Choroid plexus epithelial cell (primary cell): Measurements from ENCODE around the gene OCLN.
"Not testable (repeated sequence)": the region's sequence is repeated elsewhere in the genome, so short reads cannot be mapped to it uniquely, and the experiment has no call there.

Experiments
- DNase-seq: peaks from one replicate; pipeline ENCODE4 v3.0.0-alpha.2; 2010; ENCODE audit warnings: low read depth
- H3K4me3 ChIP-seq: 2 replicates; pipeline ENCODE4 v1.5.1; 2011; ENCODE audit warnings: low read depth, mild to moderate bottlenecking, control low read depth, low read length, moderate library complexity
- TF ChIP-seq, protein P1 (sequence below): conservative IDR thresholded peaks from 2 replicates; pipeline ENCODE4 v1.5.1; 2011; ENCODE audit warnings: low read depth, mild to moderate bottlenecking, control low read depth, inconsistent platforms, low read length, moderate library complexity

OCLN gene

GRCh38 chr5:69559908-69560330 is 67.3 kb downstream of the OCLN start, which contains the start of gene GTF2H2C:
GTF2H2C (plus strand) TSS chr5:69560191; CDS start chr5:69565133, 4,942 bp downstream.
- peak; percentile 76 for DNase-seq
- H3K4me3 ChIP-seq = peak within 1 kb of the TSS; percentile 58
- TF ChIP-seq, protein P1, sequence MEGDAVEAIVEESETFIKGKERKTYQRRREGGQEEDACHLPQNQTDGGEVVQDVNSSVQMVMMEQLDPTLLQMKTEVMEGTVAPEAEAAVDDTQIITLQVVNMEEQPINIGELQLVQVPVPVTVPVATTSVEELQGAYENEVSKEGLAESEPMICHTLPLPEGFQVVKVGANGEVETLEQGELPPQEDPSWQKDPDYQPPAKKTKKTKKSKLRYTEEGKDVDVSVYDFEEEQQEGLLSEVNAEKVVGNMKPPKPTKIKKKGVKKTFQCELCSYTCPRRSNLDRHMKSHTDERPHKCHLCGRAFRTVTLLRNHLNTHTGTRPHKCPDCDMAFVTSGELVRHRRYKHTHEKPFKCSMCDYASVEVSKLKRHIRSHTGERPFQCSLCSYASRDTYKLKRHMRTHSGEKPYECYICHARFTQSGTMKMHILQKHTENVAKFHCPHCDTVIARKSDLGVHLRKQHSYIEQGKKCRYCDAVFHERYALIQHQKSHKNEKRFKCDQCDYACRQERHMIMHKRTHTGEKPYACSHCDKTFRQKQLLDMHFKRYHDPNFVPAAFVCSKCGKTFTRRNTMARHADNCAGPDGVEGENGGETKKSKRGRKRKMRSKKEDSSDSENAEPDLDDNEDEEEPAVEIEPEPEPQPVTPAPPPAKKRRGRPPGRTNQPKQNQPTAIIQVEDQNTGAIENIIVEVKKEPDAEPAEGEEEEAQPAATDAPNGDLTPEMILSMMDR = peak; percentile 44

DNA sequence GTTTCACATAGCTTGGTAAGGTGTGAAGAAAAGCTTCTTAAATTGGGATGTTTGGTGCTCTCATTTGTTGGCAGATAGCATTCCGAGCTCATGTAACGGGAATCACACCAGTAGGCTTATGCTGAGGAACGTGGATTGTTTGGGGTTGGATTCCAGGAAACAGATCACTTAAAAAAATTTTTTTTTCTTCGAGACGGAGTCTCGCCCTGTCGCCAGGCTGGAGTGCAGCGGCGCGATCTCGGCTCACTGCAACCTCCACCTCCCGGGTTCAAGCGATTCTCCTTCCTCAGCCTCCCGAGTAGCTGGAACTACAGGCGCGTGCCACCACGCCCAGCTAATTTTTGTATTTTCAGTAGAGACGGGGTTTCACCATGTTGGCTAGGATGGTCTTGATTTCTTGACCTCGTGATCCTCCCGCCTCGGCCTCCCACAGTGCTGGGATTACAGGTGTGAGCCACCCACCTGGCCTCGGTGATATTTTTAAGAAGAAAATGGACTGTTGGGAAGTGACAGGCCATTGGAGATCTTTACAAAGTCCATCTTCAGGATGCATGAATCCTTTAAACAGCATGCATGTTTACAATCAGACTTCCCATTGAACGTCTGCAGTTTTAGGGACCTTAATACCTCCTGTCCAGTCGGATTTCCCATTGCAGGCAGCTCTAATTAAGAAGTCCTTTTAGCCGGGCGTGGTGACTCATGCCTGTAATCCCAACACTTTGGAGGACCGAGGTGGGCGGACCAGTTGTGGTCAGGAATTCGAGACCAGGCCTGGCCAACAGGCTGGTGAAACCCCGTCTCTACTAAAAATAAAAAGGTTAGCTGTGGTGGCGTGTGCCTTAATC is 68.2 kb downstream of the OCLN start:
- H3K4me3 ChIP-seq = peak overlapping the region; percentile 39

DNA sequence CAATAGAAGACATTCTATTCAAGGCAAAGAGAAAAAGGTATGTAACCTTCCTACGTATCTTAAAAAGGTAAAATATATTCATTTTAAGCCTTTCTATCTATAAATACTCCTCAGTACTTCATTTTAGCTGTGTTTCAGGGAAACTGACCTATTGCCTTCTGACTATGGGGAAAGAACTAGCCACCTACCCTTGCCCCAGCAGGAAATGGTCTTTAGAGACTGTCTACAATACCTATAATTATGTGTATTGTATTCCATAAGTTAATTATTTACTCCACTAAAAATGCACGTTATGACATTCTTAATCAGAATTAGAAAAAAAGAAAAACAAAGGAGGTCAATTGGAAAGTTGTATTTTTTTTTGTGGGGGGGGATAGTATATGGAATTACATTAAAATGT is 73.6 kb downstream of the OCLN start:
- H3K4me3 ChIP-seq, DNase-seq: not testable (repeated sequence)

More for the DNA sequence above, 68.2 kb downstream of the OCLN start:
- DNase-seq = not testable (repeated sequence)

- not testable (repeated sequence) for DNase-seq, H3K4me3 ChIP-seq
Observed at GRCh38 chr5:69568072-69568471, 75.5 kb downstream of the OCLN start.

GRCh38 chr5:69583356-69583755 is 90.8 kb downstream of the OCLN start:
- not testable (repeated sequence) for H3K4me3 ChIP-seq, DNase-seq

DNA sequence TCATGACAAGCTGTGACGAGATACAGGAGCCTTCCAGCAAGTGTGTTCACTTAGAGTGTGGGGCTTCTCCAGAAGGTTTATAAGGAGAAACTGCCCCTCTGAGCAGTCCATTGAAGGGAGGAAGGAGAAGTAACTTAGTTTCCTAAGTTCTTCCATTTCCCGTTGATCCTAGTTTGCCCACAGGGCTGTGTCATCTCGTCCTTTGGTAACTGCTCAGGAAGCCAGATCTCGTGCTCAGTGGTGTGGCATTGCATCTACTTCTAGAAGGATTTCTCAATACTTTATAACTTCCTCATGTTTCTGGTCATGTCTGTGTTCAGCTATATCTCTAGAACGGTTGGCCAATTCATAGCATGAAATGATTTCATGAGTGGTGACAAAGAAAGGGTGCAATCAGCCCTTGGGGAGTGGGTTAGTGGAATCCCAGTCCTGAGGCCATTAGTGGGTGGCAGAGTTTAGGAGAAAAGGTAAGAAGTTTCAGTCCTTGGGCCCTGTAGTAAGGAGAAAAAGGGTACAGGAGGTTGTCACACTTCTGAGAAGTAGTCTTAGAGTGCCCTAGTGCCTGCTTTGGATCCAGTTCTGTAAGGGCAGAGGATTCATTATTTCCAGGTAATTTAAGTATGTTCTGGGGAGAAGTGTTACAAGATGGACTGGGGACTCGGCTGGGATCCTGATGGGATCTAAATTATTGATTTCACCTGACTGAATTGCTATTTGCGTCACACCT is 103.7 kb downstream of the OCLN start:
- not testable (repeated sequence) for DNase-seq, H3K4me3 ChIP-seq

- H3K4me3 ChIP-seq, DNase-seq: not testable (repeated sequence)
Observed at GRCh38 chr5:69601947-69602346, 109.4 kb downstream of the OCLN start.

DNA sequence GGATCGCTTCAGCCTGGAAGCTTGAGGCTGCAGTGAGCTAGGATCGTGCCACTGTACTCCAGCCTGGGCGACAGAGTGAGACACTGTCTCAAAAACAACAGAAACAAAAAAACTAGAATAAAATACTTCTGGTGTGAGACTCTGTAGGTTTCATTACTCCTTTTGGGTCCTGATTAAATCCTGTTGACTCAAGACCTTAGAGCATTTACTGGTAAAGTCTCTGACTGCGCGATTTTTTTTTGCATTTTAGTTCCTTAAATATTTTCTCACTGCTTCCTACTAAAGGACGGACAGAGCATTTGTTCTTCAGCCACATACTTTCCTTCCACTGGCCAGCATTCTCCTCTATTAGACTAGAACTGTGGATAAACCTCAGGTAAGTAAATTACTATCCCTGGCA is 114.2 kb downstream of the OCLN start:
- not testable (repeated sequence) for DNase-seq, H3K4me3 ChIP-seq
